Body of pancreas (tissue), 4 donors: ENCODE measurements around the gene NMUR2. TPM values are rescaled to one million over a fixed set of nuclear protein-coding genes. Genes with fewer than 3 reads are reported as not detected.

ENCODE experiments used
- ATAC-seq: fragments of 150-250 bp; one replicate; pipeline ENCODE4 v1.9.1; 2016
- DNase-seq, 4 donors: peaks; one replicate each; pipeline ENCODE4 v3.0.0-alpha.2; 2019
- H3K27ac ChIP-seq, 4 donors: fragments of 200-600 bp; sonication (generic); 1 replicate in 3 of 4; 2 replicates in 1 of 4; pipeline versions ENCODE4 v1.5.1 to v1.6.1; 2016 to 2019; ENCODE audit warnings: mild to moderate bottlenecking in 1 of 4, mixed read lengths in 1 of 4, moderate library complexity in 1 of 4
- H3K27me3 ChIP-seq, 2 donors: fragments of 200-600 bp; sonication (generic); one replicate each; pipeline ENCODE4 v1.6.0; 2016; ENCODE audit warnings: mild to moderate bottlenecking in 1 of 2
- H3K36me3 ChIP-seq, 2 donors: fragments of 200-600 bp; sonication (generic); replicated peaks in 1 of 2; 2 replicates each; pipeline ENCODE4 v1.5.1; 2016; ENCODE audit warnings: low read depth in 2 of 2; ENCODE audit not compliant: insufficient read depth in 1 of 2
- H3K4me1 ChIP-seq: fragments of 200-600 bp; sonication (generic); one replicate; pipeline ENCODE4 v1.6.0; 2016
- H3K4me3 ChIP-seq, 2 donors: fragments of 200-600 bp; sonication (generic); 1 replicate in 1 of 2; 2 replicates in 1 of 2; pipeline ENCODE4 v1.5.1; 2016 to 2019
- H3K9me3 ChIP-seq, 3 donors: fragments of 200-600 bp; sonication (generic); 1 replicate in 2 of 3; 2 replicates in 1 of 3; pipeline ENCODE4 v1.5.1; 2016
- CTCF ChIP-seq, 7 experiments: fragments of 450-650 bp in 4 of 7; fragments of 200-600 bp in 3 of 7; sonication (generic) in 3 of 7; IDR thresholded peaks; one replicate each; pipeline ENCODE4 v1.5.1; 2016 to 2019; ENCODE audit warnings: antibody characterized with exemption in 7 of 7
- POLR2A ChIP-seq, 3 donors: fragments of 450-650 bp; IDR thresholded peaks; one replicate each; pipeline ENCODE4 v1.6.1; 2016; ENCODE audit warnings: antibody characterized with exemption in 3 of 3, mild to moderate bottlenecking in 2 of 3
- WGBS, 2 donors: methylation state at CpG; one replicate each; pipeline ENCODE4 v1.1.5; 2017; 5-methylcytosine and 5-hydroxymethylcytosine counted together
- intact Hi-C: fragments of 100-400 bp; cut with DNase I; formaldehyde crosslinking; loops from one replicate; pipeline ENCODE4 v1.15.1; 2023
- total RNA-seq, 2 donors: library from RNA; depleted of rRNA; stranded (reverse); fragments of >200 nt; gene quantifications; one replicate each; pipeline ENCODE4 v1.1.0, GENCODE V29; 2016

NMUR2 gene
- not detected for total RNA-seq

GRCh38 chr5:152405145-152405544 lies at the start of gene NMUR2:
NMUR2 (minus strand) TSS chr5:152405279; CDS start chr5:152405113, 166 bp downstream.
- Histone ChIP-seq H3K9me3 (no peaks in the 10 kb centered on the region), H3K4me3 (no peak within 1 kb of the TSS), H3K27me3 (no peaks in the 10 kb centered on the region), H3K27ac (no peak within 1 kb of the TSS), H3K4me1 (no peaks in the 10 kb centered on the region), H3K36me3 (no peaks in the 10 kb centered on the region)
- 7 to 9% methylated on average over 7 of the region's 7 CpGs for WGBS, 2 donors
- peak in 2 of 4 donors; percentile 8 for DNase-seq
- ATAC-seq = no peak
- intact Hi-C loops = no loop called here
- TF ChIP-seq POLR2A (IDR thresholded peaks at IDR 0.05) = no peak
- TF ChIP-seq CTCF (IDR thresholded peaks at IDR 0.05) = no peak

GRCh38 chr5:152443935-152444334 lies 38.9 kb upstream of the NMUR2 start:
- Histone ChIP-seq H3K27me3 (no peaks in the 10 kb centered on the region), H3K4me1 (no peaks in the 10 kb centered on the region), H3K9me3 (no peaks in the 10 kb centered on the region), H3K36me3 (no peaks in the 10 kb centered on the region), H3K4me3 (no peak overlapping the region), H3K27ac (no peak overlapping the region)
- 46 to 56% methylated on average over 2 of the region's 2 CpGs for WGBS, 2 donors
- no peak for TF ChIP-seq CTCF (IDR thresholded peaks at IDR 0.05)
- TF ChIP-seq POLR2A (IDR thresholded peaks at IDR 0.05) = no peak
- intact Hi-C loops = no loop called here
- DNase-seq = no peak
- no peak for ATAC-seq

GRCh38 chr5:152439791-152440190 lies 34.7 kb upstream of the NMUR2 start:
- TF ChIP-seq POLR2A (IDR thresholded peaks at IDR 0.05) (no peak), CTCF (IDR thresholded peaks at IDR 0.05) (no peak)
- intact Hi-C loops = no loop called here

GRCh38 chr5:152437866-152438265 lies 32.8 kb upstream of the NMUR2 start:
- no peak for DNase-seq
- H3K27me3 ChIP-seq = no peaks in the 10 kb centered on the region
- intact Hi-C loops = no loop called here
- no peak overlapping the region for H3K4me3 ChIP-seq
- H3K36me3 ChIP-seq = no peaks in the 10 kb centered on the region
- H3K4me1 ChIP-seq = no peaks in the 10 kb centered on the region
- no peaks in the 10 kb centered on the region for H3K9me3 ChIP-seq
- H3K27ac ChIP-seq = no peak overlapping the region
- WGBS, 2 donors = 37 to 42% methylated on average over 3 of the region's 3 CpGs
- TF ChIP-seq CTCF (IDR thresholded peaks at IDR 0.05) (no peak), POLR2A (IDR thresholded peaks at IDR 0.05) (no peak)
- ATAC-seq = no peak

More at GRCh38 chr5:152439791-152440190, 34.7 kb upstream of the NMUR2 start:
- Histone ChIP-seq H3K4me3 (no peak overlapping the region), H3K27ac (no peak overlapping the region), H3K36me3 (no peaks in the 10 kb centered on the region), H3K4me1 (no peaks in the 10 kb centered on the region), H3K27me3 (no peaks in the 10 kb centered on the region), H3K9me3 (no peaks in the 10 kb centered on the region)
- DNase-seq (no peak), ATAC-seq (no peak)
- WGBS, 2 donors = 18 to 23% methylated on average over 3 of the region's 3 CpGs

GRCh38 chr5:152427721-152428120 lies 22.6 kb upstream of the NMUR2 start:
- no peak for ATAC-seq
- Histone ChIP-seq H3K36me3 (no peaks in the 10 kb centered on the region), H3K27me3 (no peaks in the 10 kb centered on the region), H3K27ac (no peak overlapping the region), H3K4me1 (no peaks in the 10 kb centered on the region), H3K4me3 (no peak overlapping the region), H3K9me3 (no peaks in the 10 kb centered on the region)
- 39 to 43% methylated on average over 3 of the region's 3 CpGs for WGBS, 2 donors
- intact Hi-C loops = no loop called here
- TF ChIP-seq CTCF (IDR thresholded peaks at IDR 0.05) (no peak), POLR2A (IDR thresholded peaks at IDR 0.05) (no peak)
- DNase-seq = no peak
